GM18909 (cell line): ENCODE results near the gene BPIFA1.

Experiments used
- ATAC-seq: cut with Tn5 transposase; IDR thresholded peaks from one replicate; pipeline ENCODE4 v1.9.1; 2021; ENCODE audit warnings: mild to moderate bottlenecking; ENCODE audit not compliant: unreplicated experiment, poor library complexity

The BPIFA1 gene

DNA sequence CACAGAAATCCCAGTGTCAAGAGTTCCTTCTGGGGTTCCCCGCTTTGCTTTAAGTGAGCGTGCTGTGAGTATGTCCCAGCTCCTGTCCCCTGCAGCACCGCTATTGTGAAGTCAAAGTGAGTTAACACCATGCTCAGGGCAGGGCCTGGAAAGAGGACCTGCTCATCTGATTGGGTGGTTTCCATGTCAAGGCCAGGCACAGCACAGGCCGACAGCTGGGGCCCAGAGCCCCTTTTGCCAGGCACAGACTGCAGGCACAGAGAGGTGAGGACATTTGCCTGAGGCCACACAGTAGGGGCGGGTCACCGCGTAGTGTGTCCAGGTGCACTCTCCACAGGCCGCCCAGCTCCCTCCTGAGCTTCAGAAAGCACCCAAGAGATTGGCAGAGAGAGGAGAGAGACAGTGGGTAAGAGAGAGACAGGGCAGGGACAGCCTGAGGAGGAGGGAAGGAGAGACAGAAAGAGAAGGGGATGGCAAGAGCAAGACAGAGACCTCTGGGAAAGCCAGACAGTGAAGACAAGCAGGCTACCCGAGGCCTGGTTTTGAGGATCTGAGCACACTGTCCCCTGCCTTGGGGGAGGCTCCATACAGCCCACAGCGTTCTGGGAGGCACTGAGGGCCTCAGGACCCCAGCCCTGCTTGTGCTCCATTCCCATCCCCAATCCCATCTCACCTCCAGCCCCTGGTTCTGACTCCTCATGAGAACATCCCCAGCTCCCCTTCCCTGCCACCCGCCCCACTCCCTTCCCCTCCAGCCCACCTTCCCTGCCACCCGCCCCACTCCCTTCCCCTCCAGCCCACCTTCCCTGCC is 40.7 kb downstream of the BPIFA1 start:
- no peak for ATAC-seq

DNA sequence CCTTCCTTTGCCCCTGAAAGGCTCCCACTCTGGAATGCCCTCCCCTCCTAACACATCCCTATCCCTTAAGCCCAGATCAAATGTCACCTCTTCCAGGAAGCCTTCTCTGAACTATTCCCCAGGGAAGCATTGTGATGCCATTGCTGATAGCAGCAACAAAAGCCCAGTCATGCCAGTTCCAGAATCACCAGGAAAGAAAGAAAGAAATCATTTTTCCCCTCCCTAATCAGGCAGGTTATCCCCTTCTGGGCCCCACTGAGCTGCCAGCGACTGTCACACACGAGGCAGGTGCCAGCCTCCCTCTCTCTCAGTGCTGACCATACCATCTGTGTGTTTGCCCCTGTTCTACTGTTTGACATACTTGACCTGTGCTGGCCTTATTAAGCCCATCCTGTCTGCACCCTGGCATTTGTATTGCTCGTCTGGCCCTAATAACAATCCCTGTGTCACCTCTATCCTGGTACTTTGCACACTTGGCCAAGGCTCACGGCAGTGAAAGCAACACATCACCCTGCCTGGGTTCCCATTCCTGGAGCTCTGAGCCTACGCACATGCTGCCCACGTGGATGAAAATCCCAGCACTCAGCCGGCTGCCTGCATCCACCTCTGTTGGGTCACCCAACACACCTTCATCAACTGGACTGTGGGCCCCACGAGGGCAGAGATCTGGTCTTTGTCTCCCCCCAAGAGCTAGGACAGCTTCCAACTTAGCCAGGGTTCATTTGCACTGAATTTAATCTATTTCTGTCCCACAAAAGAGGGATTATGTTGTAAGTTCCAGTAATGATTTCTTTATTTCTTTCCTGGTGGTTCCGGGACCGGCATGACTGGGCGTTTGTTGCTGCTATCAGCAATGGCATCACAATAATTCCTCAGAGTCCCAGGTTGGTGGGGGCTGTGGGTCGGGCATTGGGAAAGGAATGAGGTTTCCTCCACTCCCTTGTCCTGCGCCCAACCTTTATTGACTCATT is 42.0 kb downstream of the BPIFA1 start:
- ATAC-seq = no peak

DNA sequence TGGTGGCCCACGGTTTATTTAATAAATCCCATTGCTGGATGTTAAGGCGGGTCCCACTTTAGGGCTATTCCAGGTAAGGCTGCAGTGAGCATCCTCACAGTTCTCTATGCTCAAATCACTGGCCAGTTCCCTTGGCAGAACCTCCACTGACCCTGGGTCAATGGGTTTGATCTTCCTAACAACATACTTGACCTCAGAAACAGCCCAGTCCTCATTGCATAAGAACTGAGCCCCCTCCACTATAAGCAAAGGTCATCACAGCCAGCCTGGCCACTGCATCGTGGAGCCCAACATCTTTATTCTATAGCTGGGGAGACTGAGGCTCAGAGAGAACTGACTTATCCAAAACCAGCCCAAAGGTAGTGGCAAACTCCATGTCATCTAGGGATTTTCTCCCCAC is 42.9 kb downstream of the BPIFA1 start:
- ATAC-seq = no peak

DNA sequence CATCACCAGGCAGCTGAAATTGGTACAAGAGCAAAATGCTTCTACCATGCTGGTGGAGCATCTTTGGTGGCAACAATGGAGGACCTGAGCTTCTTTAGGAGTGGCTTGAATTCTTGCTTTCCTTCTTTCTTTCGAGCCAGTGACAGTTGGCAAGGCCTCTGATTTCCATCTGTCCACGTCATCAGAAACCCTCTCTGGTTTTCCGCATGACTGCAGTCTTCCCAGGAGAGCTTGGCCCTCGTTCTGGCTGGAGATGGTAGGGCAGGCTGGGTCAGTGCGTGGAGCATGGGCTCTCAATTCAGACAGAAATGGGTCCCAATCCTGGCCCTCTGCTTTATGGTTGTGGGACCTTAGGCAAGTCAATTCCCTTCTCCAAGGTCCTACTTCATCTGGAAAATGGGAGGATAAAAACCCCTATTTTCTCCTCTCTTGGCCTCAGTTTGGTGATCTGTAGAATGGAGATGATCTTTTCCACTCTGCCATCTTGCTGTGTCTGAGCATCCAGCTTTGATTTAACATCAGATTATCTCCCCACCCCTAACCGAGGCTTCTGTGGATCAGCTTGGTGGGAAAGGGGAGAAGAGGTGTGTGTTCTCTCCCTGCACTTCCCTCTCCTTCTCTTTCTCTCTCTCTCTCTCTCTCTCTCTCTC is 43.6 kb downstream of the BPIFA1 start:
- ATAC-seq = no peak

DNA sequence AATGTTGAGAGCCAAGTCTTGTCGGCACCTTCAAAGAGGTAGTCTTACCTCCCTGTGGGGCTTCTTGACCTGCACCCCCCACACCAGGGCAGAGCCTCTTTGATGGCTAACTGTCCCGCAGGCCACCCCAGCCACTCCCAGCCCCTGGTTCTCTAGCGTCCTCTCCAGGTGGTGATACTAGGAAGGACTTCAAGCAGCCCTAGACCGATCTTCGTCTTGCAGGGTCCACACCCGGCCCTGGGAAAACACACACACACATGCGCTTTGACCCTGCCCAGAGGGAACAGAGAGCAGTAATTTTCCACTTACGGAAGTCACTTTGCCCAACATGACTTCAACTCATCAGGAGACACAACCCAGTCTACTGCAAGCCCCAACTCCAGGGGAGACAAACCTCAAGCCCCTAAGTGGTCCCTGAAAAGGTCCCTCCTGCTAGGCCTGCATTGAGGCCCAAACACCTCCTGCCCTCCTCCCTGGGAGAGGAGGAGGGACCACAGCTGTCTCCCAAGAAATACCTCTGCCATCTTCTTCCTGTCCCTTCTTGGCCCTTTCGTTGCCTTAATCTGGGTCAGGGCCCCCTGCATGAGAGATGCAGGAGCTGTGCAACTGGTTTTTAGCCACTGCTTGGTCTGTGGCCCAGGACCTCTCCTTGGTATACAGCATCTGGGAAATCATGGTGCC is 44.3 kb downstream of the BPIFA1 start:
- ATAC-seq = no peak

DNA sequence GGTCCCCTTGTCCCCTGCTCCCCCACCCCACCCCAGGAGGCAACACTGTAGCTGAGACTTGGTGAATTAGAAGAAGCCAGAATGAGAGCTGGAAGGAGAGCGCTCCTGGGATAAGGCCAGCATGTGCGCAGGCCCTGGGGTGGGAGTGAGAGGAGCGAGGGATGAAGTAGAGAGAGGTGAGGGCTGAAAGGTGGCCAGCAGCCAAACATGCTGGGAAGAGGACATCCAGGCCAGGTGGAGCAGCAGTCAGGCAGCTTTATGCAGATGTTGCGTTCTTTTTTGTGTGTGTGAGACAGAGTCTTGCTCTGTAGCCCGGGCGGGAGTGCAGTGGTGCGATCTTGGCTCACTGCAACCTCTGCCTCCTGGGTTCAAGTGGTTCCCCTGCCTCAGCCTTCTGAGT is 45.0 kb downstream of the BPIFA1 start:
- ATAC-seq = no peak

DNA sequence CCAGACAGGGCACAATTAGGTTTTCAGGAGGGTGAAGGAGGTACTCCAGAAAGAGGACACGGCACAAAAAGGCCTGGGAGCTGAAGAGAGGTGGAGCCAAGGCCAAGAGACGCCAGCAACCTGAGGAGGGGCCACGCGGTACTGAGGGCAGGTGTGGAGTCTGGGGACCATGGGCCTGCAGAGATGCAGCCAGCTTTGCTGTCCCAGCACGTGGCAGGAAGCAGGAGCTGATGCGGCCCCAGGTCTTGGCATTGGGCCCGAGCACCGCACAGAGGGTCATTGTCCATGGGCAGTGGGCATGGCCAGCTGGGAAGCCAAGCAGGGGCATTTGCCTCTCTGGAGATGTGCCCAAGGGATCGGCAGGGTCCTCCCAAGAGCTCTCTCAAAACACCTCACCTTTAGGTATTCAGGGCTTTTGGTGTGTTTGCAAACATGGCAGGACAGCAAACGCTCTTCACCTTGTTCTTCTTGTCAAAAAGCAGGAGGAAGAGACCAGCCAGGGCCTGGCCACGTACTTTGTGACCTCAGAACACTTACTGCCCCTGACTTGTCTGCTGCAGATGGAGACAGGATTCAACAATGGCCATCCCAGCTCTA is 45.9 kb downstream of the BPIFA1 start:
- no peak for ATAC-seq

DNA sequence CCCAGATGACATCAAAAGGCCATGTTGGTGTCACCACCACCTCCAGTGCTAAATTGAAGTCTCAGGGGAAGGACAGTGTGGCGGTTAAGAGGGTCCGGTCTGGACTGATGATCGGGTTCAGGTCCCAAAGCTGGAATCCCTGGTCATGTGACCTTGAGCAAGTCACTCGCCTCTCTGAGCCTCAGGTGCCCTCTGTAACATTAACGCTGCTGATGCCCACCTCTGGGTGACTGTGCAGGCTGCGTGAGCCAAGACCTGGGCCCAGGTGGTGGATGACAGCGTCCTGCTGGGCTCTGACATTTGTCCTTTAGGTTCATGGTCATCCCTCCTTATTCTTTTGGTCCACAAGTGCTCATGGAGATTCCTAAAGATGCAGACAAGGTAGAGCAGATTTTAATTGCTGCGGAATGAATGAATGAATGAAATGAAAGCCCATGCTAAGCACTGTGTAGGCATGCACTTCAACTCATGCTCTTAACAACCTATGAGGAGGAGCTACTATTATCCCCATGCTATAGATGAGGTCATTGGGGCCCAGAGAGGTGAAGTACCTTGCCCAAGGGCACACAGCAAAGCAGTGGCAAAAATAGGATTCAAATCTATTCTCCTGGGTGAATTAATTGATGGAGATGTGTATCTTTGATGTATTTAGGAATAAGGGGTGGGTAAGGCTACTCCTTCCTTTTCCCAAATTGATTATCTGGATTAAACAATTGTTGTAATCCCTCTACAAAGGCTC is 46.6 kb downstream of the BPIFA1 start:
- ATAC-seq = no peak

DNA sequence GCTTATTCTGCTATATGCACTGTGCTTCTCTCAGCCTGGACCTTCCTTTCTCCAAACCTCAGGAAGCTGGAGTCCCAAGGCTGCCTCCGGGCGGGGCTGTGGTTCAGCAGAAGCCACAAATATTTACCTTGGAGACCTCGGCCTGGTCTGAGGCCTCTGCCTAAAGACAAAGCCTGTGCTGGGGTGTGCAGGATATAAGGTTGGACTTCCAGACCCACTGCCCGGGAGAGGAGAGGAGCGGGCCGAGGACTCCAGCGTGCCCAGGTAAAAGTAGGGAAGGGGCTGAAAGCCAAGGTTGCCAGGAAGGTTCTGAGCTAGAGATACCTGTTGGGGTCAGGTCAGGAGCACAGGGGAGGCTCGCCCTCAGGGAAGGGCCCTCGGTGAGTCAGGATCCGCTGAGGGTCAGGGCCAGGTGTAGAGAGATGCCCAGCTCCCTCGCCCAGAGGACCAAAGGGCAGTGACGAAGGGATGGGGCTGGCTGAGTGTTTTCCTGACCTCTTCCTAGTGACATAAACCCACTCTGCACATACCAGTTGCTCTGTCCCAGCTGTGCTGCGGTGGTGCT is 47.3 kb downstream of the BPIFA1 start, which contains the start of gene BPIFB1:
Gene BPIFB1, plus strand, starts transcription at position 224 of the 565 bp plus-strand sequence. CDS start 2,860 bp downstream, outside the sequence.
- ATAC-seq = no peak

DNA sequence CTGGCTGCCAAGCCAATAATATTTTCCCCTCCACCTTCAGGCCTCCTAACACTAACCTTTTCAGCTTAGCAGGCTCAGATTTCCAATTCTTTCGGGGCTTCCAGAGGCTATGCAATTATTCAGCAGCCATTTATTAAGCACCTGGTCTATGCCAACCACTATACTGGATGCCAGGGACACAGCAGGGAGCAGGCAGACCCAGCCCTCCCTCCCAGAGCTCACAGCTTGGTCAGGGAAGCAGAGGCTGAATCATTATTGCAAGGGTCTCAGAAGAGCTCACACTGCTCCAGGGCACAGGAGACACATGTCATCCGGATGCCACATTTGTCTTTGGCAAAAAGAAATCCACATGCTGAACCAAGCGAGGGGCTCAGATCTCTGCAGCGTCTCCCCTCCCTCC is 48.5 kb downstream of the BPIFA1 start:
- ATAC-seq = no peak

DNA sequence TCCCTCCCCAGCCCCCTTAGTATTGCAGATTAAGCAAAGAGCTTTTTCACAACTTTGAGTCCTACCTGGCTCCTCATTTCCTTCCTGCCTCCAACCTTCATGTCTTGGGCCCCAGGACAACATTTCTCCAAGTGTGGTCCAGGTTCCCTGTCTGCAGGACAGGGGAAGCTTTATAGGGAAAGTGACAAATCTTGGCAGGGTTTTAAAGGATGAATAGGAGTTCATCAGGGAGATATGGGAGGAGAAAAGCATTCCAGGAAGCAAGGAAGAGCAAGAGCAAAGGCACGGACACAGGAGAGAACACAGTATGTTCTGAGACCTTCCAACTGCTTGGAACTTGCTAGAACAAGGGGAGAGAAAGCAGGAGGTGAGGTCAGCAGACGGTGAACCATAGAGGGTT is 49.1 kb downstream of the BPIFA1 start:
- no peak for ATAC-seq

DNA sequence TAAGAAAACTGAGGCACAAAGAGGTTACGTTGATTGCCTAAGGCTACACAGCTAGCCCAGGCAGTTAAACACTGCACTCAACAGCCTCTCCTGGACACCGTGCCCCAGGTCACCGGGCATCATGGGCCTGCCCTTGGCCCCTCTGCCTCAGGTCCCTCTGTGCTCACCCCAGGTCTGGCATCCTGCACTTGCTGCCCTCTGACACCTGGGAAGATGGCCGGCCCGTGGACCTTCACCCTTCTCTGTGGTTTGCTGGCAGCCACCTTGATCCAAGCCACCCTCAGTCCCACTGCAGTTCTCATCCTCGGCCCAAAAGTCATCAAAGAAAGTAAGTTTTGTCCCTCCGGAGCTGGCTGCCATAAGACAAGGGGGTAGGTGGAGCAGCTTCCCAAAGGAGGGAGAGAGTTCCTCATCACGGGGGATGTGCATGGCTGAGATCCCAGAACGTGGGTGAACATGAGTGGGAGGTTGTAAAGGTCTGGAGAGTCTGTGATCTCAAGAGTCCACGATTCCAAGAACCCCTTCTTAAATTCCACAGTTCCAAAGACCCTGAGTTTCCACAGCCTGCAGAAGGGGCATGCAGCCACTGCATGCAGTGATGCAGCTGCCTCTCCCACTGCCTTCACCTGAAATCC is 50.2 kb downstream of the BPIFA1 start:
- no peak for ATAC-seq

DNA sequence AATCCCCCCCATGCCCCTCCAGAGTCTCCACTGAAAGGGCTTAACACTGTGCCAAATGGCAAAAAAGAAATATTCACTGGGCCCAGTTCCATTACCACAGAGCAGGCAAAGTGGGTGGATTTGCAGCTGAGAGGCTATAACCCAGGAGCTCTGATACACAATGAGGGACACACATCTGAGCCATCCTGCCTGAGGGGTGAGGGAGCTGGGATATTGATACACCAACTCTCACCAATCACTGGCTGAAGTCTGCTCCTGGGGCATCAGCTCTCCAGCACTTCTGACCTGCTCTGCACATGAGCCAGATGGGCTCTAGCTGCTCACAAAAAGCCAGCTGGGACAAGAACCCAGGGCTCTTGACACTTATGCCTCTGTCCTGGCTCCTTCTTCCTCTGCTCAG is 52.1 kb downstream of the BPIFA1 start:
- no peak for ATAC-seq

DNA sequence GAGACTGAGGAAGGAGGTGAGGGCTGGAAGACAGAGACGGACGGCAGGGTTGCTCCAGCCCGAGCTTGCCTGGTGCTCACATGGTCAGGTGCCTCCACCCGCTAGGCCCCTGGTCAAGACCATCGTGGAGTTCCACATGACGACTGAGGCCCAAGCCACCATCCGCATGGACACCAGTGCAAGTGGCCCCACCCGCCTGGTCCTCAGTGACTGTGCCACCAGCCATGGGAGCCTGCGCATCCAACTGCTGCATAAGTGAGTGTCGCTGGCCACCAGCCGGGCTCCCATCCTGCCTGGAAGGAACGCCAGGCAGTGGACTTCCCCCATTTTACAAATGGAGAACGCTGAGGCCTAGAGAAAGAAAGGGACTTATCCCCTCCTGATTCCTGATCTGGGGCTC is 55.1 kb downstream of the BPIFA1 start:
- no peak for ATAC-seq

DNA sequence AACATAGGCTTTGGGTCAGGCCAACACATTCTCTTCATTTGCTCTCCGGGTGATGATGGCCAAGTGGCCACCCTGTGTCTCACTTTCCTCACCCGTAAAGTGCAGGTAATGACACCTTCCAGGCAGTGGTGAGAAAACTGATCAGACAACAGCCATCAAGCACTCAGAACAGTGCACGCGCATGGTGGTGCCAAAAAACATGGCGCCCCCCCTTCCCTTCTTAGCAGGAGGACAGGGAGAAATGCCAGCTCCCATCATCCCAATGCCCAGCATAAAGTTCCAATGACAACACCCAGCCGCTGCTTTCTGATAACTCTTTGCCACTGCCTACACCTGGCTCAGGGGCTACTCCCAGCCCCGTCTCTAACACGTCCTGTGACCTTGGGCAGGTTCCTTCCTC is 55.6 kb downstream of the BPIFA1 start:
- no peak for ATAC-seq

DNA sequence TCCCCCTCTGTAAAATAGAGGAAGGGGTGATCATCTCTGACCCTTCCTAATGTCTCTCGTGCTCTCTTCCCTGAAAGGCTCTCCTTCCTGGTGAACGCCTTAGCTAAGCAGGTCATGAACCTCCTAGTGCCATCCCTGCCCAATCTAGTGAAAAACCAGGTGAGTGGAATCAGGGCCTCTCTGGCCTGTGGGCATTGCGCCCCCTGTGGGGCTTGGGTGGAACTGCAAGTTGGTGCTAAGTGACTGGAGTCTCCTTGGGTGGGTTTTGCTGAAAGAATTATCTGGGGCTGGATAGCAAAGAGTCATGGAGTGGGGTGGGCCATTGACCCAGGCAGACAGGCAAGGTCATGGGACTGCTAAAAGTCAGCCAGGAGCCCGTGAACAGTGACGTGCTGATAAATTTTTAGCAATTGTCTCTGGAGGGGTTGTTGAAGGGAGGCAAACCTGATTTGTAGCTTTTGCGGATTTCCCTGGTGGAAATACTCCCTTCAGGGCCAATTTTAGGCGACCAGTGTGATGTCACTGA is 56.1 kb downstream of the BPIFA1 start:
- no peak for ATAC-seq
